ENCODE measurements around the gene SLC43A3.

DNA sequence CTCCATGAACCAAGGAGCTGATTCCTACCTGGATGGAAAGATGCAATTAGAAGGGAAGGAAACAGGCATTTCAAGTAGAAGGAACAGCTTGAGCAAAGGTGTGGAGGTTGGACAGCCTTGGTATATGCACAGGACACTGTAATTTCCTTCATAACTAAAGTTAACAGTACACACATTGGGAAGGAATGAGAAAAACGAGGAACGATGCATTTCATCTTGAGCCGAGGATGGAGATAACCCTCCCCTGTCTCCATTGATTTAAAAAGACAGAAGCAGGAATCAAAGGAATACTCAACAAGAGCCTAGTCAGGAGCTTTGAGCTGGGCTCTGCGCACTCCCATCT, 34.2 kb downstream of the SLC43A3 start:
- TF ChIP-seq CTCF (conservative IDR thresholded peaks at IDR 0.05; ENCODE audit: low read length) = no peak
- TF ChIP-seq EZH2phosphoT487 (IDR thresholded peaks at IDR 0.05; ENCODE audit: borderline replicate concordance, low read depth, low read length) = no peak
